ENCODE data around the gene RNGTT. TPM values are rescaled to one million over a fixed set of nuclear protein-coding genes. Genes with fewer than 3 reads are reported as not detected.

The RNGTT gene
- total RNA-seq, 1 donor from 2014 or later, result 23.3 TPM

GRCh38 chr6:88587150-88587520 lies 376.3 kb downstream of the RNGTT start:
- no peak for DNase-seq (ENCODE audit: low read depth, low spot score)
- H3K4me3 Mint-ChIP-seq, result no peak overlapping the region
- peaks cover 2% of the 10 kb centered on the region for H3K9me3 Mint-ChIP-seq
- H3K36me3 Mint-ChIP-seq (ENCODE audit: low read depth), result no peaks in the 10 kb centered on the region
- no peak for TF ChIP-seq CTCF (conservative IDR thresholded peaks at IDR 0.05)
- H3K27me3 Mint-ChIP-seq (ENCODE audit: low read depth), result peaks cover 19% of the 10 kb centered on the region
- H3K4me1 Mint-ChIP-seq, result peaks cover 3% of the 10 kb centered on the region
- no peak overlapping the region for H3K27ac Mint-ChIP-seq (ENCODE audit: unreplicated experiment)

DNA sequence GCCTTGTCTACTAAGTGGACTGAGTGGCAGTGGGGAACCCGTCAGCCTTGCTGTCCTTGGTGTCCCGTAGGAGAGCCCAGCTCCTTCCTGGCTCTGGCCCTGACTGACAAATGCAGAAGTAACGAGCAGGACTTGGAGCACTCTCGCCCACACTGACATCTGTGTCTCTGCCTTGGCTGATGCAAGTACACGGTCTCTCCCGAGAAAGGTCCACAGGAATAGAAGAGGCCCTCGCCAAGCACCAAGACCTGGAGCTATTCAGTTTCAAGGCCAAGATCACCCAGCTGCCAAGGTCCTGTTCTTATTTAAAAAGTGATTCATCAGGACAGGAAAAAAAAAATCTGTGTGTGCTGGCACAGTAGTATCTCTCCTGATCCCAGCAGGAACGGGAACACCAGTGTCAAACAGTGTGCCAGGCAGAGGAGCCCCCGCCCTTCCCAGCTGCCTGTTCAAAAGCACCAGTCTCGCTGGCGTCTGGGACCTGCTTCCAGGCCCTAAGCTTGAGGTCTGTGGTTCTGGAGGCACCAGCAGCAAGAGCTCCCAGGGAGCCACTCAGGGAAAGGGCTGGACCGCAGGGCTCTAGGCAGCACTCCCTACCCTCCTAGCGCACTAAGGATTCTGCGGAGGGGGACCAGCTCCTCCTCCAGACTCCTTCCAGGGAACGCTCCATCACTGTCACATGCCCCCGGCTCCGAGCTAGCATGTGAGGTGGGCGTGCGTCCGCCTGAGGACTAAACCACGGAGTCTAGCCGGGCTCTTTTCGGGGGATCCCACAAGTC lies 376.9 kb downstream of the RNGTT start:
- Mint-ChIP-seq H3K9me3 (peaks cover 4% of the 10 kb centered on the region), H3K27ac (ENCODE audit: unreplicated experiment) (no peak overlapping the region), H3K4me3 (no peak overlapping the region), H3K27me3 (ENCODE audit: low read depth) (peaks cover 19% of the 10 kb centered on the region), H3K36me3 (ENCODE audit: low read depth) (no peaks in the 10 kb centered on the region), H3K4me1 (peaks cover 3% of the 10 kb centered on the region)
- TF ChIP-seq CTCF (conservative IDR thresholded peaks at IDR 0.05), result no peak
- DNase-seq (ENCODE audit: low read depth, low spot score), result no peak

DNA sequence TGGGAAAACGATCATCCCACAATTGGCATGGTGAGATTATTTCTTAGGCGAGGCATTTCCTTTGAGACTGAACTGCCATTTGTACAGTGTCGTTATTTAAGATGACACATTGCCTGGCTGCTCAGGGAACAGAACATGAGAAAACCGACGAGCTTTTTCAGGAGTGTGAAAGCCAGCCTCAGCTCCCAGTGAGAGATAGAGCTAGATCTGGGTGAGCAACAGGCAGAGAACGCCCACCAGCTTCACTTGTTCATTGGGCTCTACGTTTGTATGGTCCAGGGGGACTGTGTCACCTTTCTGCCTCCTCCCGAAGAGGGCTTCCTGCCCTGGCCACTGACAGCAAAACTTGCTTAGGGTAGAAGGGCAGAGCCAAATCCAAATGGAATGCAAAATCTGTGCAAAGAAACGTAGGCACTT lies 378.1 kb downstream of the RNGTT start:
- H3K27ac Mint-ChIP-seq (ENCODE audit: unreplicated experiment), result no peak overlapping the region
- no peak overlapping the region for H3K4me3 Mint-ChIP-seq
- H3K4me1 Mint-ChIP-seq, result peaks cover 3% of the 10 kb centered on the region
- H3K36me3 Mint-ChIP-seq (ENCODE audit: low read depth), result no peaks in the 10 kb centered on the region
- peaks cover 4% of the 10 kb centered on the region for H3K9me3 Mint-ChIP-seq
- DNase-seq (ENCODE audit: low read depth, low spot score), result no peak
- H3K27me3 Mint-ChIP-seq (ENCODE audit: low read depth), result peaks cover 19% of the 10 kb centered on the region
- TF ChIP-seq CTCF (conservative IDR thresholded peaks at IDR 0.05), result no peak

DNA sequence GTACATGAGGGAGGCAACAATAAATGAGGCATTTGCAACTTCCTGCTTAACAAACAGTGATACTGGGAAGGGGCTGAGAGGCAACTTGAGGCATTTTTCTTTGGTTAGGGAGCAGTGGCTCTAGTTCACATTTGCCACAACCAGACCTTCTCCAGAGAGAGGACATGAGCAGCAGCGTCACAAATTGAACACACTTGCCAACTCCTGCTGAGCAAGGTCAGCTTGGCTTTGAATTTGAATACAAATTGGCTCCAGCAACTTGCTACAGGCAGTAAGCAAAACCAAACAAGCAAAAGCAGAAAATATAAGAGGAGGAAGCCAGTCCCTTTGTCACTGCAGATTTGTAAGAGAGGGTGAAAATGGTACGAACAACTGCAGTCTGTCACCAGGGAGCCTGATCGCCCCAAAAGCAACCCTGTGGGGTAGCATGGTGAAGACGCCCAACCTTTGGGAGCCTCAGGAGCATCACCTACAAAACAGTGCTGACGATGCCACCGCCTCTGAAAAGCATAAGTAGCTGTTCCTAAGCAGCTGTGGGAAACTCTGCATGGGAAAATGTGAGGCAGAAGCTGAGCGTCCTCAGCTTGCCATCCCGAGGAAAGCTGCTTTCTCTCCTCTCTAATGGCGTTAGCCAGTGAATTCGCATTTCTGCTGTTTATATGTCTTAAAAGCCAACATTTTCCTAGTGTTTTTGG lies 378.7 kb downstream of the RNGTT start:
- Mint-ChIP-seq H3K27ac (ENCODE audit: unreplicated experiment) (no peak overlapping the region), H3K9me3 (peaks cover 4% of the 10 kb centered on the region), H3K27me3 (ENCODE audit: low read depth) (peaks cover 19% of the 10 kb centered on the region), H3K4me1 (peaks cover 3% of the 10 kb centered on the region), H3K4me3 (no peak overlapping the region), H3K36me3 (ENCODE audit: low read depth) (no peaks in the 10 kb centered on the region)
- no peak for TF ChIP-seq CTCF (conservative IDR thresholded peaks at IDR 0.05)
- DNase-seq (ENCODE audit: low read depth, low spot score), result no peak

- Mint-ChIP-seq H3K27ac (ENCODE audit: unreplicated experiment) (no peak overlapping the region), H3K9me3 (peaks cover 5% of the 10 kb centered on the region), H3K36me3 (ENCODE audit: low read depth) (no peaks in the 10 kb centered on the region), H3K4me1 (peaks cover 16% of the 10 kb centered on the region), H3K4me3 (no peak overlapping the region), H3K27me3 (ENCODE audit: low read depth) (peaks cover 17% of the 10 kb centered on the region)
- no peak for TF ChIP-seq CTCF (conservative IDR thresholded peaks at IDR 0.05)
- DNase-seq (ENCODE audit: low read depth, low spot score), result no peak
Measured at GRCh38 chr6:88577461-88577860, 386.0 kb downstream of the RNGTT start.

Measured in neural crest cell (in vitro differentiated cells).